SK-N-SH (cell line): ENCODE measurements around the gene AUTS2. TPM values are rescaled to one million over a fixed set of nuclear protein-coding genes. Genes with fewer than 3 reads are reported as not detected.
A peak's percentile ranks its signal among the peaks of the same experiment; 100 is the strongest.

Source experiments
- CTCF ChIA-PET: fragments of 300-600, 350-600 bp; formaldehyde crosslinking; extraction: SDS; loops from one replicate; lab custom pipeline; 2021; lab: Yijun Ruan, JAX
- POLR2A ChIA-PET: fragments of 350-600 bp; sonication (Branson Sonifier 250); formaldehyde crosslinking; extraction: SDS; loops from one replicate; lab custom pipeline; 2020; ENCODE audit warnings: antibody characterized with exemption, inconsistent platforms; lab: Yijun Ruan, JAX
- DNase-seq: peaks from one replicate; pipeline ENCODE4 v3.0.0; 2012
- H2AFZ ChIP-seq: fragments of 200-600 bp; sonication (generic); 2 replicates; pipeline ENCODE4 v1.8.1; 2016; ENCODE audit warnings: antibody characterized with exemption, mild to moderate bottlenecking, low read depth
- H3F3A ChIP-seq: fragments of 200-600 bp; sonication (generic); replicated peaks from 2 replicates; pipeline ENCODE3; 2016; ENCODE audit warnings: antibody characterized with exemption, mild to moderate bottlenecking; ENCODE audit not compliant: insufficient read depth
- H3K27ac ChIP-seq, 2 experiments: fragments of 200-500 bp in 1 of 2; fragments of 200-600 bp in 1 of 2; sonication (Bioruptor generic) in 1 of 2; sonication (generic), shearing (Covaris generic) in 1 of 2; 2 replicates each; pipeline versions ENCODE4 v1.5.1 to v1.6.1; 2014 to 2016; ENCODE audit warnings: low read depth in 2 of 2, inconsistent platforms in 1 of 2, low read length in 1 of 2, mild to moderate bottlenecking in 1 of 2, mixed read lengths in 1 of 2
- H3K27me3 ChIP-seq: fragments of 200-600 bp; sonication (generic), shearing (Covaris generic); 2 replicates; pipeline ENCODE4 v1.6.1; 2016; ENCODE audit warnings: mixed run types; ENCODE audit not compliant: insufficient read depth
- H3K36me3 ChIP-seq, 2 experiments: fragments of 200-500 bp in 1 of 2; fragments of 200-600 bp in 1 of 2; sonication (Bioruptor generic) in 1 of 2; sonication (generic) in 1 of 2; replicated peaks in 1 of 2; 2 replicates each; pipeline versions ENCODE3 to v1.5.1; 2014 to 2016; ENCODE audit warnings: low read length in 1 of 2, mild to moderate bottlenecking in 1 of 2; ENCODE audit not compliant: insufficient read depth in 2 of 2, control insufficient read depth in 1 of 2
- H3K4me1 ChIP-seq, 2 experiments: fragments of 200-500 bp in 1 of 2; fragments of 200-600 bp in 1 of 2; sonication (Bioruptor generic) in 1 of 2; sonication (generic), shearing (Covaris generic) in 1 of 2; 2 replicates each; pipeline versions ENCODE4 v1.5.1 to v1.6.1; 2014 to 2016; ENCODE audit warnings: low read depth in 1 of 2, low read length in 1 of 2, mixed run types in 1 of 2; ENCODE audit not compliant: insufficient read depth in 2 of 2, control insufficient read depth in 1 of 2
- H3K4me2 ChIP-seq: fragments of 200-600 bp; sonication (generic), shearing (Covaris generic); 2 replicates; pipeline ENCODE4 v1.6.1; 2017; ENCODE audit warnings: mixed run types
- H3K4me3 ChIP-seq, 2 experiments: fragments of 200-500 bp in 1 of 2; fragments of 200-600 bp in 1 of 2; sonication (Bioruptor generic) in 1 of 2; sonication (generic), shearing (Covaris generic) in 1 of 2; 2 replicates each; pipeline versions ENCODE4 v1.5.1 to v1.8.1; 2014 to 2016; ENCODE audit warnings: low read depth in 2 of 2, inconsistent platforms in 1 of 2, low read length in 1 of 2, mild to moderate bottlenecking in 1 of 2, mixed read lengths in 1 of 2, moderate library complexity in 1 of 2
- H3K79me2 ChIP-seq: fragments of 200-600 bp; sonication (generic); 2 replicates; pipeline ENCODE4 v1.8.1; 2017; ENCODE audit warnings: mild to moderate bottlenecking; ENCODE audit not compliant: insufficient read depth
- H3K9ac ChIP-seq: fragments of 200-600 bp; sonication (generic); 2 replicates; pipeline ENCODE4 v1.6.1; 2017; ENCODE audit warnings: mixed run types
- H3K9me2 ChIP-seq: fragments of 200-600 bp; sonication (generic); 2 replicates; pipeline ENCODE4 v1.6.1; 2017; ENCODE audit warnings: mixed run types
- H3K9me3 ChIP-seq: fragments of 200-600 bp; sonication (generic); 2 replicates; pipeline ENCODE4 v1.6.1; 2017; ENCODE audit warnings: mixed run types, mild to moderate bottlenecking, moderate library complexity
- H4K20me1 ChIP-seq: fragments of 200-600 bp; sonication (generic); 2 replicates; pipeline ENCODE4 v1.6.1; 2017; ENCODE audit warnings: mild to moderate bottlenecking, mixed run types; ENCODE audit not compliant: insufficient read depth
- ELF1 ChIP-seq: IDR thresholded peaks from 2 replicates; pipeline ENCODE4 v1.4.0; 2012
- EP300 ChIP-seq, 2 experiments: IDR thresholded peaks; 2 replicates each; pipeline versions ENCODE4 v1.4.0 to v1.6.1; 2012; ENCODE audit warnings: borderline replicate concordance in 1 of 2, low read depth in 1 of 2, low read length in 1 of 2
- EZH2phosphoT487 ChIP-seq: fragments of 200-600 bp; sonication (generic); IDR thresholded peaks from 2 replicates; pipeline ENCODE4 v1.6.1; 2017; ENCODE audit warnings: low read depth, mixed run types, mild to moderate bottlenecking, antibody characterized with exemption, moderate library complexity, borderline replicate concordance
- FOSL2 ChIP-seq: IDR thresholded peaks from 2 replicates; pipeline ENCODE4 v1.4.0; 2012; ENCODE audit warnings: low read depth, mild to moderate bottlenecking, moderate library complexity, borderline replicate concordance
- FOXJ3 ChIP-seq: sonication (generic); formaldehyde crosslinking; IDR thresholded peaks from 2 replicates; pipeline ENCODE4 v1.5.1; 2020; ENCODE audit warnings: mild to moderate bottlenecking, missing genetic modification reagents
- FOXM1 ChIP-seq: IDR thresholded peaks from 2 replicates; pipeline ENCODE4 v1.4.0; 2012; ENCODE audit warnings: low read depth, mild to moderate bottlenecking
- GATA2 ChIP-seq: sonication (generic); formaldehyde crosslinking; IDR thresholded peaks from 2 replicates; pipeline ENCODE4 v1.5.0; 2020; ENCODE audit warnings: mild to moderate bottlenecking, missing genetic modification reagents
- MEF2A ChIP-seq: IDR thresholded peaks from 2 replicates; pipeline ENCODE4 v1.4.0; 2012; ENCODE audit warnings: low read depth, borderline replicate concordance
- MXI1 ChIP-seq: IDR thresholded peaks from 2 replicates; pipeline ENCODE4 v1.6.1; 2012; ENCODE audit warnings: mild to moderate bottlenecking, low read depth, low read length, improper control_type of control experiment
- NFIC ChIP-seq: IDR thresholded peaks from 2 replicates; pipeline ENCODE4 v1.4.0; 2012; ENCODE audit warnings: borderline replicate concordance
- POLR2AphosphoS5 ChIP-seq: IDR thresholded peaks from 2 replicates; pipeline ENCODE4 v1.6.1; 2012; ENCODE audit warnings: low read depth, low read length
- RAD21 ChIP-seq: IDR thresholded peaks from 2 replicates; pipeline ENCODE4 v1.6.1; 2012; ENCODE audit warnings: mild to moderate bottlenecking, low read length
- RFX5 ChIP-seq: IDR thresholded peaks from 2 replicates; pipeline ENCODE4 v1.6.1; 2012; ENCODE audit warnings: mild to moderate bottlenecking, improper control_type of control experiment, low read length
- SIN3A ChIP-seq: IDR thresholded peaks from 2 replicates; pipeline ENCODE4 v1.6.1; 2012; ENCODE audit warnings: low read depth, mild to moderate bottlenecking, low read length, moderate library complexity, borderline replicate concordance
- SMC3 ChIP-seq: IDR thresholded peaks from 2 replicates; pipeline ENCODE4 v1.6.1; 2012; ENCODE audit warnings: low read depth, low read length, improper control_type of control experiment
- TAF1 ChIP-seq: IDR thresholded peaks from 2 replicates; pipeline ENCODE4 v1.6.1; 2012; ENCODE audit warnings: low read depth, mild to moderate bottlenecking, low read length, moderate library complexity, borderline replicate concordance
- TCF12 ChIP-seq: IDR thresholded peaks from 2 replicates; pipeline ENCODE4 v1.4.0; 2012
- TEAD4 ChIP-seq: IDR thresholded peaks from 2 replicates; pipeline ENCODE4 v1.4.0; 2012; ENCODE audit warnings: mild to moderate bottlenecking, borderline replicate concordance; ENCODE audit not compliant: insufficient read depth
- YY1 ChIP-seq: IDR thresholded peaks from 2 replicates; pipeline ENCODE4 v1.4.0; 2012; ENCODE audit warnings: low read depth, mild to moderate bottlenecking
- WGBS: methylation state at CpG from one replicate; pipeline ENCODE4 v1.1.6; 2017; ENCODE audit warnings: low lambda C conversion rate; 5-methylcytosine and 5-hydroxymethylcytosine counted together
- polyA plus RNA-seq, 3 experiments: library from polyadenylated mRNA; depleted of rRNA; stranded (reverse); fragments of >200 nt; gene quantifications; 2 replicates each; pipeline ENCODE4 v1.2.3, GENCODE V29; 2012
- TF ChIP-seq, protein P1 (sequence below): IDR thresholded peaks from 2 replicates; pipeline ENCODE4 v1.6.1; 2012; ENCODE audit warnings: mild to moderate bottlenecking, low read depth, low read length, moderate library complexity
- TF ChIP-seq, protein P2 (sequence below): IDR thresholded peaks from 2 replicates; pipeline ENCODE4; 2012
- TF ChIP-seq, protein P3 (sequence below): fragments of 150-350 bp; IDR thresholded peaks from 2 replicates; pipeline ENCODE4 v1.6.1; 2016; ENCODE audit warnings: mild to moderate bottlenecking, low read depth, low read length
- TF ChIP-seq, protein P4 (sequence below): fragments of 200-600 bp; sonication (generic); IDR thresholded peaks from 2 replicates; pipeline ENCODE4 v1.6.1; 2017; ENCODE audit warnings: antibody characterized with exemption, mild to moderate bottlenecking, moderate library complexity
- TF ChIP-seq, protein P5 (sequence below): IDR thresholded peaks from 2 replicates; pipeline ENCODE4 v1.4.0; 2012; ENCODE audit warnings: low read depth
- TF ChIP-seq, protein P6 (sequence below): IDR thresholded peaks from 2 replicates; pipeline ENCODE4 v1.4.0; 2012; ENCODE audit warnings: low read depth, borderline replicate concordance

AUTS2 gene
- polyA plus RNA-seq, 1 of the 3 experiments (the other 2 are of a cell fraction): 15.6 TPM

DNA sequence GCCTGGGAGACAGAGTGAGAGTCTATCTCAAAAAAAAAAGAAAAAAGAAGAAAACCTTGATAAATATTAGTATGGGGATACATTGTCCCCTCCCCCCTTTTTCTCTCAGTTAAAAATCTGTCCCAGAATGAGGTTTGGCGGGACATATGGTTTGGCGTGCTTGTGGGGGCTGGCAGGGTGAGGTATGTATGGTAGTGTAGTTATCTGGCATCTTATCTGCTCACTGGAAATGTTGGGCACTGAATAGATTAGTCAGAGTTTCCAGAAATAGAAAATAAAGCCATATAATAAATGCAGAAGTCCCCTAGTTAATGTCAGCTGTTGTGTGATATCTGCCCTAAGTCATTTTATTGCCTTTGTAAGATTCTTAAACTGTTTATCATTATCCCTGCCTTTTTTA is 1136.1 kb downstream of the AUTS2 start:
- POLR2A ChIA-PET: no interaction called here
- CTCF ChIA-PET: interaction anchor here (1.3 to 1.5 kb wide), 2 partner anchors 29 to 36 kb away, joined by 4 to 5 read pairs; no protein-coding TSS in a partner anchor
- no peak for TF ChIP-seq RFX5
- no peak for TF ChIP-seq TAF1
- TF ChIP-seq EZH2phosphoT487: no peak
- TF ChIP-seq FOXJ3: no peak
- TF ChIP-seq NFIC: peak; percentile 84
- TF ChIP-seq, protein P1, sequence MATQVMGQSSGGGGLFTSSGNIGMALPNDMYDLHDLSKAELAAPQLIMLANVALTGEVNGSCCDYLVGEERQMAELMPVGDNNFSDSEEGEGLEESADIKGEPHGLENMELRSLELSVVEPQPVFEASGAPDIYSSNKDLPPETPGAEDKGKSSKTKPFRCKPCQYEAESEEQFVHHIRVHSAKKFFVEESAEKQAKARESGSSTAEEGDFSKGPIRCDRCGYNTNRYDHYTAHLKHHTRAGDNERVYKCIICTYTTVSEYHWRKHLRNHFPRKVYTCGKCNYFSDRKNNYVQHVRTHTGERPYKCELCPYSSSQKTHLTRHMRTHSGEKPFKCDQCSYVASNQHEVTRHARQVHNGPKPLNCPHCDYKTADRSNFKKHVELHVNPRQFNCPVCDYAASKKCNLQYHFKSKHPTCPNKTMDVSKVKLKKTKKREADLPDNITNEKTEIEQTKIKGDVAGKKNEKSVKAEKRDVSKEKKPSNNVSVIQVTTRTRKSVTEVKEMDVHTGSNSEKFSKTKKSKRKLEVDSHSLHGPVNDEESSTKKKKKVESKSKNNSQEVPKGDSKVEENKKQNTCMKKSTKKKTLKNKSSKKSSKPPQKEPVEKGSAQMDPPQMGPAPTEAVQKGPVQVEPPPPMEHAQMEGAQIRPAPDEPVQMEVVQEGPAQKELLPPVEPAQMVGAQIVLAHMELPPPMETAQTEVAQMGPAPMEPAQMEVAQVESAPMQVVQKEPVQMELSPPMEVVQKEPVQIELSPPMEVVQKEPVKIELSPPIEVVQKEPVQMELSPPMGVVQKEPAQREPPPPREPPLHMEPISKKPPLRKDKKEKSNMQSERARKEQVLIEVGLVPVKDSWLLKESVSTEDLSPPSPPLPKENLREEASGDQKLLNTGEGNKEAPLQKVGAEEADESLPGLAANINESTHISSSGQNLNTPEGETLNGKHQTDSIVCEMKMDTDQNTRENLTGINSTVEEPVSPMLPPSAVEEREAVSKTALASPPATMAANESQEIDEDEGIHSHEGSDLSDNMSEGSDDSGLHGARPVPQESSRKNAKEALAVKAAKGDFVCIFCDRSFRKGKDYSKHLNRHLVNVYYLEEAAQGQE: no peak
- TF ChIP-seq TEAD4: peak; percentile 91
- TF ChIP-seq, protein P2, sequence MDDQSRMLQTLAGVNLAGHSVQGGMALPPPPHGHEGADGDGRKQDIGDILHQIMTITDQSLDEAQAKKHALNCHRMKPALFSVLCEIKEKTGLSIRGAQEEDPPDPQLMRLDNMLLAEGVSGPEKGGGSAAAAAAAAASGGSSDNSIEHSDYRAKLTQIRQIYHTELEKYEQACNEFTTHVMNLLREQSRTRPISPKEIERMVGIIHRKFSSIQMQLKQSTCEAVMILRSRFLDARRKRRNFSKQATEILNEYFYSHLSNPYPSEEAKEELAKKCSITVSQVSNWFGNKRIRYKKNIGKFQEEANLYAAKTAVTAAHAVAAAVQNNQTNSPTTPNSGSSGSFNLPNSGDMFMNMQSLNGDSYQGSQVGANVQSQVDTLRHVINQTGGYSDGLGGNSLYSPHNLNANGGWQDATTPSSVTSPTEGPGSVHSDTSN: peak; percentile 88
- no peak for TF ChIP-seq RAD21
- TF ChIP-seq, protein P3, sequence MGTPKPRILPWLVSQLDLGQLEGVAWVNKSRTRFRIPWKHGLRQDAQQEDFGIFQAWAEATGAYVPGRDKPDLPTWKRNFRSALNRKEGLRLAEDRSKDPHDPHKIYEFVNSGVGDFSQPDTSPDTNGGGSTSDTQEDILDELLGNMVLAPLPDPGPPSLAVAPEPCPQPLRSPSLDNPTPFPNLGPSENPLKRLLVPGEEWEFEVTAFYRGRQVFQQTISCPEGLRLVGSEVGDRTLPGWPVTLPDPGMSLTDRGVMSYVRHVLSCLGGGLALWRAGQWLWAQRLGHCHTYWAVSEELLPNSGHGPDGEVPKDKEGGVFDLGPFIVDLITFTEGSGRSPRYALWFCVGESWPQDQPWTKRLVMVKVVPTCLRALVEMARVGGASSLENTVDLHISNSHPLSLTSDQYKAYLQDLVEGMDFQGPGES: no peak
- 0 out of 2 replicates have a peak, but pooled peaks have one; percentile 49 for TF ChIP-seq SIN3A
- peak; percentile 89 for TF ChIP-seq FOSL2
- peak; percentile 50 for TF ChIP-seq GATA2 (CRISPR knock-in tag)
- TF ChIP-seq, protein P4, sequence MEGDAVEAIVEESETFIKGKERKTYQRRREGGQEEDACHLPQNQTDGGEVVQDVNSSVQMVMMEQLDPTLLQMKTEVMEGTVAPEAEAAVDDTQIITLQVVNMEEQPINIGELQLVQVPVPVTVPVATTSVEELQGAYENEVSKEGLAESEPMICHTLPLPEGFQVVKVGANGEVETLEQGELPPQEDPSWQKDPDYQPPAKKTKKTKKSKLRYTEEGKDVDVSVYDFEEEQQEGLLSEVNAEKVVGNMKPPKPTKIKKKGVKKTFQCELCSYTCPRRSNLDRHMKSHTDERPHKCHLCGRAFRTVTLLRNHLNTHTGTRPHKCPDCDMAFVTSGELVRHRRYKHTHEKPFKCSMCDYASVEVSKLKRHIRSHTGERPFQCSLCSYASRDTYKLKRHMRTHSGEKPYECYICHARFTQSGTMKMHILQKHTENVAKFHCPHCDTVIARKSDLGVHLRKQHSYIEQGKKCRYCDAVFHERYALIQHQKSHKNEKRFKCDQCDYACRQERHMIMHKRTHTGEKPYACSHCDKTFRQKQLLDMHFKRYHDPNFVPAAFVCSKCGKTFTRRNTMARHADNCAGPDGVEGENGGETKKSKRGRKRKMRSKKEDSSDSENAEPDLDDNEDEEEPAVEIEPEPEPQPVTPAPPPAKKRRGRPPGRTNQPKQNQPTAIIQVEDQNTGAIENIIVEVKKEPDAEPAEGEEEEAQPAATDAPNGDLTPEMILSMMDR: no peak
- TF ChIP-seq SMC3: no peak
- TF ChIP-seq ELF1: peak; percentile 34; the same call in 1 of the 2 replicates
- peak; percentile 97 for TF ChIP-seq TCF12
- TF ChIP-seq YY1: no peak
- TF ChIP-seq POLR2AphosphoS5: peak; percentile 78; the same call in 1 of the 2 replicates
- TF ChIP-seq EP300 (IDR thresholded peaks at IDR 0.05; ENCODE audit: borderline replicate concordance in 1 of 2, low read depth in 1 of 2, low read length in 1 of 2): peak; percentile 73 to 95
- TF ChIP-seq, protein P5, sequence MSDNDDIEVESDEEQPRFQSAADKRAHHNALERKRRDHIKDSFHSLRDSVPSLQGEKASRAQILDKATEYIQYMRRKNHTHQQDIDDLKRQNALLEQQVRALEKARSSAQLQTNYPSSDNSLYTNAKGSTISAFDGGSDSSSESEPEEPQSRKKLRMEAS: peak; percentile 50; the same call in 1 of the 2 replicates
- TF ChIP-seq MEF2A: peak; percentile 100
- TF ChIP-seq, protein P6, sequence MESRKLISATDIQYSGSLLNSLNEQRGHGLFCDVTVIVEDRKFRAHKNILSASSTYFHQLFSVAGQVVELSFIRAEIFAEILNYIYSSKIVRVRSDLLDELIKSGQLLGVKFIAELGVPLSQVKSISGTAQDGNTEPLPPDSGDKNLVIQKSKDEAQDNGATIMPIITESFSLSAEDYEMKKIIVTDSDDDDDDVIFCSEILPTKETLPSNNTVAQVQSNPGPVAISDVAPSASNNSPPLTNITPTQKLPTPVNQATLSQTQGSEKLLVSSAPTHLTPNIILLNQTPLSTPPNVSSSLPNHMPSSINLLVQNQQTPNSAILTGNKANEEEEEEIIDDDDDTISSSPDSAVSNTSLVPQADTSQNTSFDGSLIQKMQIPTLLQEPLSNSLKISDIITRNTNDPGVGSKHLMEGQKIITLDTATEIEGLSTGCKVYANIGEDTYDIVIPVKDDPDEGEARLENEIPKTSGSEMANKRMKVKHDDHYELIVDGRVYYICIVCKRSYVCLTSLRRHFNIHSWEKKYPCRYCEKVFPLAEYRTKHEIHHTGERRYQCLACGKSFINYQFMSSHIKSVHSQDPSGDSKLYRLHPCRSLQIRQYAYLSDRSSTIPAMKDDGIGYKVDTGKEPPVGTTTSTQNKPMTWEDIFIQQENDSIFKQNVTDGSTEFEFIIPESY: no peak
- TF ChIP-seq MXI1: no peak
- TF ChIP-seq FOXM1: peak; percentile 63; the same call in 1 of the 2 replicates

More for the DNA sequence above, 1136.1 kb downstream of the AUTS2 start:
- no peak overlapping the region for H3K9ac ChIP-seq
- peaks cover 86% of the 10 kb centered on the region for H4K20me1 ChIP-seq
- H3K36me3 ChIP-seq: peaks cover under 1 to 5% of the 10 kb centered on the region in 2 experiments
- H3K9me2 ChIP-seq: no peaks in the 10 kb centered on the region
- peak; percentile 43 for DNase-seq
- H3K27me3 ChIP-seq: no peaks in the 10 kb centered on the region
- H3K27ac ChIP-seq: peak overlapping the region; percentile 13 to 64; a peak in 3 of 4 replicates
- no peak overlapping the region for H2AFZ ChIP-seq
- peaks cover 100% of the 10 kb centered on the region for H3K79me2 ChIP-seq
- peaks cover 33% of the 10 kb centered on the region for H3F3A ChIP-seq
- WGBS: 5% methylated on average over 2 of the region's 2 CpGs
- peak overlapping the region; percentile 79 for H3K4me2 ChIP-seq
- H3K9me3 ChIP-seq: no peaks in the 10 kb centered on the region
- H3K4me3 ChIP-seq: no peak overlapping the region
- H3K4me1 ChIP-seq: peaks cover 19 to 34% of the 10 kb centered on the region in 2 experiments
